Astrocyte of the cerebellum (primary cell): ENCODE data around the gene FBXO17.
"Not testable (repeated sequence)": the region's sequence is repeated elsewhere in the genome, so short reads cannot be mapped to it uniquely, and the experiment has no call there.

Experiments used
- DNase-seq: peaks from one replicate; pipeline ENCODE4 v3.0.0-alpha.2; 2011; ENCODE audit warnings: low read depth
- H3K4me3 ChIP-seq: 2 replicates; pipeline ENCODE4 v1.5.1; 2011; ENCODE audit warnings: mild to moderate bottlenecking, low read depth, low read length, moderate library complexity
- in situ Hi-C: cut with HindIII; loops from 2 replicates; pipeline ENCODE4 v1.10.0; 2017; ENCODE audit warnings: low sequenced_read_pairs
- TF ChIP-seq, protein P1 (sequence below): IDR thresholded peaks from 2 replicates; pipeline ENCODE4 v1.5.1; 2012; ENCODE audit warnings: low read length, low read depth, moderate library complexity, mild to moderate bottlenecking; ENCODE audit errors: missing control alignments

Gene FBXO17

DNA sequence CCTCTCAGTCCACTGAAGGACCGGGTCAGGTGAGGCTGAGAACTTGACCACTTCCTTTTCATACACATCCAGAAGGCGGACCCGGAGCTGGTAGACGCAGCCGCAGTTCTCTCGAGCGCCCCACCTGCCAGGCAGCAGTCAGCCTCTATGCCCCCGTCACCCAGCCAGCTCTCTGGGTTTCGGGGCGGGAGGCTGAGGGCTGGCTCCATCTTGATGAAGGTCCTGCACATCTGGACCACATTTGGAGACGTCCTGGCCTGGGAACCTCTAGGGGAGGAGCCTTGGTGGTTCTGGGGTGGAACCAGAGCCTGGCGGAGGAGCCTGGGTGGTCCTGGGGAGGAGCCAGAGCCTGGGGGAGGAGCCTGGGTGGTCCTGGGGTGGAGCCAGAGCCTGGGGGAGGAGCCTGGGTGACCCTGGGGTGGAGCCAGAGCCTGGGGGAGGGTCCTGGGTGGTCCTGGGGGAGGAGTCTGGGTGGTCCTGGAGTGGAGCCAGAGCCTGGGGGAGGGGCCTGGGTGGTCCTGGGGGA lies 30.5 kb downstream of the FBXO17 start:
- DNase-seq: no peak
- no peak overlapping the region for H3K4me3 ChIP-seq
- TF ChIP-seq, protein P1, sequence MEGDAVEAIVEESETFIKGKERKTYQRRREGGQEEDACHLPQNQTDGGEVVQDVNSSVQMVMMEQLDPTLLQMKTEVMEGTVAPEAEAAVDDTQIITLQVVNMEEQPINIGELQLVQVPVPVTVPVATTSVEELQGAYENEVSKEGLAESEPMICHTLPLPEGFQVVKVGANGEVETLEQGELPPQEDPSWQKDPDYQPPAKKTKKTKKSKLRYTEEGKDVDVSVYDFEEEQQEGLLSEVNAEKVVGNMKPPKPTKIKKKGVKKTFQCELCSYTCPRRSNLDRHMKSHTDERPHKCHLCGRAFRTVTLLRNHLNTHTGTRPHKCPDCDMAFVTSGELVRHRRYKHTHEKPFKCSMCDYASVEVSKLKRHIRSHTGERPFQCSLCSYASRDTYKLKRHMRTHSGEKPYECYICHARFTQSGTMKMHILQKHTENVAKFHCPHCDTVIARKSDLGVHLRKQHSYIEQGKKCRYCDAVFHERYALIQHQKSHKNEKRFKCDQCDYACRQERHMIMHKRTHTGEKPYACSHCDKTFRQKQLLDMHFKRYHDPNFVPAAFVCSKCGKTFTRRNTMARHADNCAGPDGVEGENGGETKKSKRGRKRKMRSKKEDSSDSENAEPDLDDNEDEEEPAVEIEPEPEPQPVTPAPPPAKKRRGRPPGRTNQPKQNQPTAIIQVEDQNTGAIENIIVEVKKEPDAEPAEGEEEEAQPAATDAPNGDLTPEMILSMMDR: no peak
- in situ Hi-C loops: no loop called here

DNA sequence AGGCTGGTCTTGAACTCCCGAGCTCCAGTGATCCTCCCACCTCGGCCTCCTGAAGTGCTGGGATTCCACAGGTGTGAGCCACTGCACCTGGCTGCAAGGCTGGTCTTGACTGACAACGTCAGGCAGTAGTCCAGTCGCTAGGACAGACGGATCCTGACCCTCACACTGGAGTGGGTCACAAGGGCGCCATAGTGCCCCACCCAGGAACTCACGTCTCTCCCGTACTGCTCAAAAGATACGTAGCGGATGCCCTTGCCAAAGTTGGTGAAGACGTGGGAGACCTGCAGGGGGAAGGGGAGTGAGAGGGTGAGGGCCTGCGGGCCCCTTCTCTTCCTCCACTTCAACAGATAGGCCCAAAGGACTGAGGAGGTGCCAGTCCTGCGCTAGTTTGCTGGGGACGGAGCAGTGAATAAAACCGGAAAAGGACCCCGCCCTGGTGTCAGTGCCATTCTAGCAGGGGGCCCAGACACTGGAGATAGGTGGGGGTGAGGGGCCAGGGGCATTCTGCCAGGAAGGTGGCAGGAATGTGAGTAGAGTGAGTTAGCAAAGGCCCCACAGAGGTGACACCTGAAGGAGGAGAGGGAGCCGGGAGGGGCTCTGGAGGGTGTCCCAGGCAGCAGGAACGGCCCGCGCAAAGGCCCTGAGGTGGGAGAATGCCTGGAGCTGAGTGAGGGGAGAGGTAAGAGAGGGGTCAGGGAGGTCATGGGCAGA lies 32.9 kb downstream of the FBXO17 start:
- H3K4me3 ChIP-seq: no peak overlapping the region
- DNase-seq: no peak
- TF ChIP-seq, protein P1: no peak
- in situ Hi-C loops: no loop called here

DNA sequence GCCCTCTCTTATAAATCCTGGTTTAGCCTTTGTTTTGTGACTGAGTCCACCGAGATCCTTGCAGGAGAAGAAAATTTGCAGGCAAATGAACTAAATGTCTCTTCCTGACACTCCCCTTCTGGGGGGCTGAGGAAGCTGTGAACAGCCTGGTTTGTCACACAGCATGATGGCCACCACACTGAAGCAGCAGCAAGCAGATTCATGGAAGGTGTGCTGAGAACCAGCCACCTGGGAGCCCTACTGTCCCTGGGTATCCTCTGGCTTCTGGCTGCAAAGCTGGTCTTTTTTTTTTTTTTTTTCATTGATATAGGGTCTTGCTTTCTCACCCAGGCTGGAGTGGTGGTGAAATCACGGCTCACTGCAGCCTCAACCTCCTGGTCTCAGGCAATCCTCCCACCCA lies 33.6 kb downstream of the FBXO17 start:
- TF ChIP-seq, protein P1: no peak
- DNase-seq: no peak
- in situ Hi-C loops: no loop called here
- no peak overlapping the region for H3K4me3 ChIP-seq

DNA sequence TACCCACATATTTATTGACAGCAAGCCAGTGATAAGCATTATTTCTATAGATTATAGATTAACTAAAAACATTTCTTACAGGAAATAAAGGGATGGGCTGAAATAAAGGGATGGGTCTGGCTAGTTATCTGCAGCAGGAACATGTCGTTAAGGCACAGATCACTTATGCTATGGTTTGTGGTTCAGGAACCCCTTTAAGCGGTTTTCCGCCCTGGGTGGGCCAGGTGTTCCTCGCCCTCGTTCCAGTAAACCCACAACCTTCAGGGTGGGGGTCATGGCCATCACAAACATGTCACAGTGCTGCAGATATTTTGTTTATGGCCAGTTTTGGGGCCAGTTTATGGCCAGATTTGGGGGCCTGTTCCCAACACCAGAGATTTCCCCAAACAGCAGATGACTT lies 34.1 kb downstream of the FBXO17 start:
- H3K4me3 ChIP-seq, in situ Hi-C loops, DNase-seq: not testable (repeated sequence)

DNA sequence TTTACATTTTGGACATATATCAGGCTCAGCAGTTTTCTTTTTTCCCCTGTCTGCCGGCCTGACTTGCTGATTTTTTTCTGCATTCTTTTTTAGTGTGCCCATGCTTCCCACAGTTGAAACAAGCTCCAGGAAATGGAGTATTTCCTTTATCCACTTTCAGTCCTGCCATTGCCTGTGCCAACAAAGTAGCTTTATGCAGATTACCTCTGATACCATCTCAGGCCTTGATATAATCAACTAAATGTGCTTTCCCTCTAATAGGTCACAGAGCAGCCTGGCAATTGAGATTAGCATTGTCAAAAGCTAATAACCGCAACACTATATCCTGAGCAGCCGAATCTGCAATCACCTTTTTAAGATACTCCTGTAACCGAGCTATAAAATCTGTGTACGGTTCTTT lies 35.6 kb downstream of the FBXO17 start:
- DNase-seq: no peak
- in situ Hi-C loops: no loop called here
- TF ChIP-seq, protein P1: no peak
- no peak overlapping the region for H3K4me3 ChIP-seq

DNA sequence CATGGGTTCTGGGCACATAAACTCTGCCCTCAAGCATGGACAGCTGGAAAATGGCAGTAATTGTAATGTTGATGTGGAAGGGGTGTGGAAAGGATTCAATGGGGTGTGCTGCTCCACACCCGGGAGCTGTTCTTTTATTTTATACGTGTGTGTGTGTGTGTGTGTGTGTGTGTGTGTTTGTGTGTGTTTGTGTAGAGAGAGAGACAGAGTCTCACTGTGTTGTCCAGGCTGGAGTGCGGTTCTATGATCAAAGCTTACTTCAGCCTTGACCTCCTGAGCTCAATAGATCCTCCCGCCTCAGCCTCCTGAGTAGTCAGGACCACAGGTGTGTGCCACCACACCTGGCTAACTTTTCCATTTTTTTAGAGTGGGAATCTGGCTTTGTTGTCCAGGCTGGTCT lies 42.0 kb downstream of the FBXO17 start:
- H3K4me3 ChIP-seq: no peak overlapping the region
- in situ Hi-C loops: no loop called here
- TF ChIP-seq, protein P1: no peak

DNA sequence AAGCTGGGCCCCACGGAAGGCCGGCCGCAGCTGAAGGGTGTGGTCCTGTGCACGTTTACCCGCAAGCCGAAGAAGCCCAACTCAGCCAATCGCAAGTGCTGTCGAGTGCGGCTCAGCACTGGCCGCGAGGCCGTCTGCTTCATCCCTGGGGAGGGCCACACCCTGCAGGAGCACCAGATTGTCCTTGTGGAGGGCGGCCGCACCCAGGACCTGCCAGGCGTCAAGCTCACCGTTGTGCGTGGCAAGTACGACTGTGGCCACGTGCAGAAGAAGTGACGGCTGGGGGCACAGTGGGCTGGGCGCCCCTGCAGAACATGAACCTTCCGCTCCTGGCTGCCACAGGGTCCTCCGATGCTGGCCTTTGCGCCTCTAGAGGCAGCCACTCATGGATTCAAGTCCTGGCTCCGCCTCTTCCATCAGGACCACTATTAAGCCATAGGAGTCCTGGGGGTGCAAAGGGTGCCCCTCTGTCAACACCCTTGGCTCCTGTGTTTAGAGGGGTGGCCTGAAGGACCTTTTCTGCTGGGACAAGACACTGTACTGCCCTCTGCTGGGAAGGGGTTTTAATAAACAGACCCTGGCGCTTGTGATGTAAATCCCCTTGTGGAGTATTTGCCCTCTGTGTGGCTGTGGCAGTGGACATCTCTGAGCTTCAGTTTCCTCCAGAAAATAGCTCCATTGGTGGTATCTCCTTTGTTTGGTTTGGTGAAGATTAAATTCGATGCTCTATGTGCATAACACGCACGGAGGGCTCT lies 42.9 kb downstream of the FBXO17 start:
- no peak overlapping the region for H3K4me3 ChIP-seq
- DNase-seq: no peak
- TF ChIP-seq, protein P1: peak; percentile 46
- in situ Hi-C loops: no loop called here

More for the DNA sequence above, 42.0 kb downstream of the FBXO17 start:
- DNase-seq: no peak
